HAP-1 (cell line): ENCODE results near the gene BARX1.

ENCODE experiments used
- DNase-seq, 2 experiments: peaks; one replicate each; pipeline ENCODE4 v3.0.0-alpha.2; 2016 to 2020; ENCODE audit warnings: low spot score in 2 of 2
- H3K27me3 ChIP-seq: fragments of 250-450 bp; sonication (Bioruptor Pico); 2 replicates; pipeline ENCODE4 v1.5.1; 2020; ENCODE audit warnings: low read depth, mild to moderate bottlenecking, moderate library complexity
- H3K36me3 ChIP-seq: fragments of 250-450 bp; sonication (Bioruptor Pico); replicated peaks from 2 replicates; pipeline ENCODE4 v1.5.1; 2020; ENCODE audit warnings: mild to moderate bottlenecking
- H3K4me1 ChIP-seq: fragments of 250-450 bp; sonication (Bioruptor Pico); 2 replicates; pipeline ENCODE4 v1.5.1; 2020; ENCODE audit warnings: mild to moderate bottlenecking
- H3K4me3 ChIP-seq: fragments of 250-450 bp; sonication (Bioruptor Pico); 2 replicates; pipeline ENCODE4 v1.5.1; 2020; ENCODE audit warnings: mild to moderate bottlenecking, moderate library complexity
- H3K9me3 ChIP-seq: fragments of 250-450 bp; sonication (Bioruptor Pico); 2 replicates; pipeline ENCODE4 v1.5.1; 2020; ENCODE audit warnings: mild to moderate bottlenecking, moderate library complexity
- in situ Hi-C: fragments of 300-500 bp; cut with MboI; formaldehyde crosslinking; loops from 3 replicates; pipeline ENCODE4 v1.14.3; 2020; ENCODE audit warnings: low sequenced_read_pairs, inconsistent platforms, mixed read lengths

BARX1 gene, protein sequence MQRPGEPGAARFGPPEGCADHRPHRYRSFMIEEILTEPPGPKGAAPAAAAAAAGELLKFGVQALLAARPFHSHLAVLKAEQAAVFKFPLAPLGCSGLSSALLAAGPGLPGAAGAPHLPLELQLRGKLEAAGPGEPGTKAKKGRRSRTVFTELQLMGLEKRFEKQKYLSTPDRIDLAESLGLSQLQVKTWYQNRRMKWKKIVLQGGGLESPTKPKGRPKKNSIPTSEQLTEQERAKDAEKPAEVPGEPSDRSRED

GRCh38 chr9:93955111-93955980, at the start of gene BARX1:
BARX1 (minus strand) TSS chr9:93955355; CDS start chr9:93955146, 209 bp downstream.
- in situ Hi-C loops, result loop anchor here (25.0 kb wide), 1 partner anchor 793 kb away; no protein-coding TSS in a partner anchor
- Histone ChIP-seq H3K9me3 (no peaks in the 10 kb centered on the region), H3K4me1 (no peaks in the 10 kb centered on the region; the same call in 1 of the 2 replicates), H3K36me3 (no peaks in the 10 kb centered on the region), H3K4me3 (no peak within 1 kb of the TSS), H3K27me3 (peaks cover 4% of the 10 kb centered on the region; the same call in 1 of the 2 replicates)
- DNase-seq, result no peak

DNA sequence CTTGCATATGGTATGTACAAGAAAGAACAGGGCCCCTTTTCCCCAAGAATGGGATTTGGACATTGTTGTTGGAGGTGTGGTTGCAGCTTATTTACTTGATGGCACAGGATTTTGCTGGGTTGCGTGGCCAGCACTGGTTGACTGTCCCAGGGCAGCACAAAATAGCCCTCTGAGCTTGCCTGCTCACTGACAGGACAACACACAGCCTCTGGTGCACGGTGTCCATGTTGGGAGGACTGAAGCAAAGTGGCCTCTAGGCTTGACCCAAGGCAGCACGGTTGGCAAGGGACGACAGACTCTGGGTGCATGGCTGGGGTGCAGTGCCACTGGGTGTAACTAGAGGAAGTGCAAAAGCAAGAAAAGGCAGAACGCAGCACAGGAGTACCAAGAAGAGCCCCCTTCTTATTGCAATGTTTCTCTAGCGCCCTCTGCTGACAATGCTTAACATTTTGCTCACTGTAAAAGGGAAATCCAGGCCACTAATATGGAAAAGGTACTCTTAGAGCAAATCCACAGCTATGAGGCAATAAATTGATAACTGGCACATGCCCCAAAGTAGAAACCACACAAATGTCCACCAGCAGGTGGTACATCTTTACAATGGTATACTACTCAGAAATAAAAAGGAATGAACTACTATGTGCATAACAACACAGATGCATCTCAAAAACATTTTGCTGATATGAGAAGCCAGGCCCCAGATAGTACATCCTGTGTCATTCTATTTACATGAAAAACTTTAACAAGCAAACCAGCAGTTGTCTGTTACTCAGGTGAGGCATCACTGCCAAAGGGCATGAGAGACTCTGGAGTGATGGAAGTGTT, 47.4 kb upstream of the BARX1 start:
- H3K9me3 ChIP-seq, result no peaks in the 10 kb centered on the region
- DNase-seq, result peak; percentile 49 to 76
- H3K36me3 ChIP-seq, result no peaks in the 10 kb centered on the region
- in situ Hi-C loops, result loop anchor here (5.0 kb wide), 1 partner anchor 320 kb away; no protein-coding TSS in a partner anchor
- H3K4me3 ChIP-seq, result no peak overlapping the region
- H3K4me1 ChIP-seq, result no peaks in the 10 kb centered on the region
- H3K27me3 ChIP-seq, result 0 out of 2 replicates have a peak, but pooled peaks cover 4% of the 10 kb centered on the region

GRCh38 chr9:93996863-93997262, 41.7 kb upstream of the BARX1 start:
- no peak for DNase-seq
- Histone ChIP-seq H3K4me1 (no peaks in the 10 kb centered on the region), H3K4me3 (no peak overlapping the region), H3K27me3 (no peaks in the 10 kb centered on the region), H3K36me3 (no peaks in the 10 kb centered on the region), H3K9me3 (no peaks in the 10 kb centered on the region)
- in situ Hi-C loops, result no loop called here

- Histone ChIP-seq H3K9me3 (no peaks in the 10 kb centered on the region), H3K27me3 (no peaks in the 10 kb centered on the region), H3K4me3 (no peak overlapping the region), H3K36me3 (no peaks in the 10 kb centered on the region), H3K4me1 (no peaks in the 10 kb centered on the region)
- in situ Hi-C loops, result no loop called here
- no peak for DNase-seq
Observed at GRCh38 chr9:93996367-93996766, 41.2 kb upstream of the BARX1 start.

- in situ Hi-C loops, result no loop called here
Observed at GRCh38 chr9:93994545-93994944, 39.4 kb upstream of the BARX1 start.

GRCh38 chr9:93994132-93994531, 39.0 kb upstream of the BARX1 start:
- Histone ChIP-seq H3K27me3 (no peaks in the 10 kb centered on the region), H3K36me3 (no peaks in the 10 kb centered on the region), H3K4me3 (no peak overlapping the region), H3K9me3 (peaks cover 6% of the 10 kb centered on the region), H3K4me1 (no peaks in the 10 kb centered on the region)
- in situ Hi-C loops, result no loop called here
- no peak for DNase-seq

More at GRCh38 chr9:93994545-93994944, 39.4 kb upstream of the BARX1 start:
- H3K9me3 ChIP-seq, result peaks cover 6% of the 10 kb centered on the region
- H3K4me1 ChIP-seq, result no peaks in the 10 kb centered on the region
- no peak overlapping the region for H3K4me3 ChIP-seq
- H3K36me3 ChIP-seq, result no peaks in the 10 kb centered on the region
- no peak for DNase-seq
- no peaks in the 10 kb centered on the region for H3K27me3 ChIP-seq

DNA sequence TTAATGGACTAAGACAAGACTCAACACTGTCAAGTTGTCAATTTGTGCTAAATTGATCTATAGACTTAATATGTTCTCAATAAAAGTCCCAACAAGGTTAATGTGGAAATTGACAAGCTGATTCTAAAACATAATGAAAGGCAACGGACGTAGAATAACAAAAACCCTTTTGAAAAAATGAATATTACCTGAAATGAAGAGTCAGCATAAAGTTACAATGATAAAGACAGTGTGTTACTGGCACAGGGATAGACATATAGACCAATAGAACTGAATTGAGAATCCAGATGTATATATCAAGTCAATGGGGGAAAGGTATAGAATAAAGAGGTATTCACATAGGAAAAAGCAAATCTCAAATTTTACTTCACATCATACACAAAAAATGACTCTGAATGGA, 37.7 kb upstream of the BARX1 start:
- Histone ChIP-seq H3K36me3 (no peaks in the 10 kb centered on the region), H3K27me3 (no peaks in the 10 kb centered on the region), H3K4me1 (no peaks in the 10 kb centered on the region), H3K4me3 (no peak overlapping the region), H3K9me3 (peaks cover 6% of the 10 kb centered on the region)
- in situ Hi-C loops, result no loop called here
- no peak for DNase-seq

- Histone ChIP-seq H3K4me1 (no peaks in the 10 kb centered on the region), H3K4me3 (no peak overlapping the region), H3K9me3 (peaks cover 6% of the 10 kb centered on the region), H3K36me3 (no peaks in the 10 kb centered on the region), H3K27me3 (no peaks in the 10 kb centered on the region)
- no peak for DNase-seq
- in situ Hi-C loops, result no loop called here
Observed at GRCh38 chr9:93990448-93990847, 35.3 kb upstream of the BARX1 start.

GRCh38 chr9:93988056-93988455, 32.9 kb upstream of the BARX1 start:
- Histone ChIP-seq H3K9me3 (peaks cover 6% of the 10 kb centered on the region), H3K36me3 (no peaks in the 10 kb centered on the region), H3K4me3 (no peak overlapping the region), H3K27me3 (no peaks in the 10 kb centered on the region), H3K4me1 (no peaks in the 10 kb centered on the region)
- in situ Hi-C loops, result no loop called here
- DNase-seq, result no peak

GRCh38 chr9:93984860-93985259, 29.7 kb upstream of the BARX1 start:
- Histone ChIP-seq H3K4me1 (no peaks in the 10 kb centered on the region), H3K27me3 (peaks cover 5% of the 10 kb centered on the region; the same call in 1 of the 2 replicates), H3K4me3 (no peak overlapping the region), H3K9me3 (no peaks in the 10 kb centered on the region; the same call in 1 of the 2 replicates), H3K36me3 (no peaks in the 10 kb centered on the region)
- no peak for DNase-seq
- in situ Hi-C loops, result no loop called here

DNA sequence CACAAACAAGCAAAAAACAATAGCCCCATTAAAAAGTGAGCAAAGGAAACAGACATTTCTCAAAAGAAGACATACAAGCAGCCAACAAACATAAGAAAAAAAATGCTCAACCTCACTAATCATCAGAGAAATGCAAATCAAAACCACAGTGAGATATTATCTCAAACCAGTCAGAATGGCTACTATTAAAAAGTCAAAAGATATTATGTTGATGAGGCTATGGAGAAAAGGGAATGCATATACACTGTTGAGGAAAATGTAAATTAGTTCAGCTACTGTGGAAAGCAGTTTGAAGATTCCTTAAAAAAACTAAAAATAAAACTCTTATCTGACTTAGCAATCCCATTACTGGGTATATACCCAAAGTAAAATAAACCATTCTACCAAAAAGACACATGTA, 28.7 kb upstream of the BARX1 start:
- in situ Hi-C loops, result no loop called here
- no peak for DNase-seq
- Histone ChIP-seq H3K36me3 (no peaks in the 10 kb centered on the region), H3K27me3 (peaks cover 5% of the 10 kb centered on the region; the same call in 1 of the 2 replicates), H3K9me3 (no peaks in the 10 kb centered on the region), H3K4me1 (no peaks in the 10 kb centered on the region), H3K4me3 (no peak overlapping the region)

DNA sequence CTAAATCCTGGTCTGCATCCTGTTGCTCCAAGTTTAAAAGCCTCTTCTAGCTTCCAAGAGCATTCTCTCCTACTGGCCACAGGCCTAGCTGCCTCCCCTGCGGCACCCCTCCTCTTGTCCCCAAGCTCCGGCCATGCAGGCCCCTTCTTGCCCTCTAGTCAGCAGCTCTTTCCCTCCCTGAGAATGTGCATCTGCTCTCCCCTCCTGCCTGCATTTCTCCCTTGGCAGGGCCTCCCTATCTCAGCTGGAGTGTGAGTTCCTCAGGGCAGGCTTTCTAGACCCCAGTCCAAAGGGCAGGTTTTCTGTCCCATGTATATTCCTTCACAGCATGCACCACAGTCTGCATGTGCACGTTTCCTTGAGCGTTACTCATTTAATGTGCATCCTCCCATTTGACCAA, 24.6 kb upstream of the BARX1 start:
- Histone ChIP-seq H3K36me3 (no peaks in the 10 kb centered on the region), H3K4me3 (no peak overlapping the region), H3K9me3 (no peaks in the 10 kb centered on the region), H3K4me1 (no peaks in the 10 kb centered on the region), H3K27me3 (peaks cover 5% of the 10 kb centered on the region; the same call in 1 of the 2 replicates)
- DNase-seq, result no peak
- in situ Hi-C loops, result no loop called here

DNA sequence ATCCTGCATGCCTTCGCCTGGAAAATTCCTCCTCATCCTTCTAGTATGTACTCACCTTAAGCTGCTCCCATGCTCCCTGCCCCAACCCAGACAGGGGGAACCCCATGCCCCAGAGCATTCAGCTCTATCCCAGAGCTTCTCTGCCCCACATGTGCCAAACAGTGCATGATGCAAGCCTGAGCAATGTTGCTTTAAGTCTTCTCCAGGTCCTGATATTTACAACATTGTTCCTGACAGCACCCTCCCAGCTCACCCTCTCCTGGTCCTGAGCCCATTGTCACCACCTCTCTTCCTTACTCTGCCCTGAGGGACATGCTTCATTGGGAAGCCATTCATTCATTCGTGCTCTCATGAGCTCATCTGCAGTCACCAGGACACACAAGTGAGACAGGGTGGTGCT, 23.4 kb upstream of the BARX1 start:
- H3K9me3 ChIP-seq, result no peaks in the 10 kb centered on the region
- H3K4me1 ChIP-seq, result no peaks in the 10 kb centered on the region
- in situ Hi-C loops, result no loop called here
- H3K4me3 ChIP-seq, result no peak overlapping the region
- H3K36me3 ChIP-seq, result no peaks in the 10 kb centered on the region
- H3K27me3 ChIP-seq, result peaks cover 5% of the 10 kb centered on the region; the same call in 1 of the 2 replicates
- DNase-seq, result no peak
